ENCODE results near the gene SPEF2. TPM values are rescaled to one million over a fixed set of nuclear protein-coding genes. Genes with fewer than 3 reads are reported as not detected.

SPEF2 gene
- total RNA-seq, 4 donors from 2014 or later = 0.48 to 6.9 (median 3.2) TPM

DNA sequence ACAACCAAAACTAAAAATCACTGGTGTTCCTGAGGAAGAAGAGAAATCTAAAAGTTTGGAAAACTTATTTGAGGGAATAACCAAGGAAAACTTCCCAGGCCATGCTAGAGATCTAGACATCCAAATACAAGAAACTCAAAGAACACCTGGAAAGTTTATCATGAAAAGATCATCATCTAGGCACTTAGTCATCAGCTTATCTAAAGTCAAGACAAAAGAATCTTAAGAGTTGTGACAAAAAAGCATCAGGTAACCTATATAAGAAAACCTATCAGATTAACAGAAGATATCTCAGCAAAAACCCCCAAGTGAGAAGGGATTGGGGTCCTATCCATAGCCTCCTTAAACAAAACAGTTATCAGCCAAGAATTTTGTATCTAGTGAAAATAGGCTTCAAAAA lies 17.1 kb upstream of the SPEF2 start:
- ATAC-seq (ENCODE audit: low FRiP score) = no peak
- no peak for DNase-seq (ENCODE audit: low spot score)
- TF ChIP-seq, protein P1, sequence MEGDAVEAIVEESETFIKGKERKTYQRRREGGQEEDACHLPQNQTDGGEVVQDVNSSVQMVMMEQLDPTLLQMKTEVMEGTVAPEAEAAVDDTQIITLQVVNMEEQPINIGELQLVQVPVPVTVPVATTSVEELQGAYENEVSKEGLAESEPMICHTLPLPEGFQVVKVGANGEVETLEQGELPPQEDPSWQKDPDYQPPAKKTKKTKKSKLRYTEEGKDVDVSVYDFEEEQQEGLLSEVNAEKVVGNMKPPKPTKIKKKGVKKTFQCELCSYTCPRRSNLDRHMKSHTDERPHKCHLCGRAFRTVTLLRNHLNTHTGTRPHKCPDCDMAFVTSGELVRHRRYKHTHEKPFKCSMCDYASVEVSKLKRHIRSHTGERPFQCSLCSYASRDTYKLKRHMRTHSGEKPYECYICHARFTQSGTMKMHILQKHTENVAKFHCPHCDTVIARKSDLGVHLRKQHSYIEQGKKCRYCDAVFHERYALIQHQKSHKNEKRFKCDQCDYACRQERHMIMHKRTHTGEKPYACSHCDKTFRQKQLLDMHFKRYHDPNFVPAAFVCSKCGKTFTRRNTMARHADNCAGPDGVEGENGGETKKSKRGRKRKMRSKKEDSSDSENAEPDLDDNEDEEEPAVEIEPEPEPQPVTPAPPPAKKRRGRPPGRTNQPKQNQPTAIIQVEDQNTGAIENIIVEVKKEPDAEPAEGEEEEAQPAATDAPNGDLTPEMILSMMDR (IDR thresholded peaks at IDR 0.05) = no peak

DNA sequence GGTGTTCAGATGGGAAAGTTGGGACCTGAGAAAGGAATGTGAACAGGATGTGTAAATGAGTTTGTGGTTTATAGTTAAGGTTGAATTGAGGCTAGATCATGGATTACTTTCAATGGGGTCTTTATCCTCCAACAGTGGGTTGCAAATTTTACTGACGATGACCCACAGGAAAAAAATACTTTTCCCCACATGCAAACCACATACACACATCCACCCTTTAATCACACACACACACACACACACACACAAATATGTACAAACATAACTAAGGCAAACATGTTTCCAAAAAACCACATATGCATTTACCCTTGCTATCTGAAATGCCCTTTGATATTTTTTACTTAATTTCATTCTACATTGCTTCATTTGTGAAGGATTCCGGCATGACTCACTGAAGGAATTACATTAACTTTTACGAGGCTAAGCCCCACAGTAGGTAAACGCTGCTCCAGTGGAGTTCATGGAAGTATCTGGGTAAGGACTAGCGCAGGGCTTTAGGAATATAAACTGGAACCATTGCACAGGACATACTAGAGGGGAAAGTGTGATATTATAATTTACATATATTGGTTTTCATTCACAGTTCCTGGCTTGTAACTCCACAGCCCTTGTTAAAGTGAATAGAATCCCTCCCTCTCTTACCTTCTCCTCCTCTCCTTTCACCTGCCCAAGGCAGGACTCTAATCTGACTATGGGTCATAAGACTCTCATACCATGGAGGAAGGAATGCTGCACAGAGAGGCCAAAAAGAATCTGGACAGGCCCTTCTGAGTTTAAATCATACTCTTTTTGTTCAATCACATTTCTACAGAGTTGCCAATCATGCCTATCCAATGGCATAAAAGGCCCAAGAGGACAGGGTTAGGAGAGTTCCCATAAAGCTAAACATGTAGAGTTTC lies 8.5 kb upstream of the SPEF2 start:
- no peak for ATAC-seq (ENCODE audit: low FRiP score)
- no peak for DNase-seq (ENCODE audit: low spot score)
- TF ChIP-seq, protein P1 (IDR thresholded peaks at IDR 0.05) = no peak

DNA sequence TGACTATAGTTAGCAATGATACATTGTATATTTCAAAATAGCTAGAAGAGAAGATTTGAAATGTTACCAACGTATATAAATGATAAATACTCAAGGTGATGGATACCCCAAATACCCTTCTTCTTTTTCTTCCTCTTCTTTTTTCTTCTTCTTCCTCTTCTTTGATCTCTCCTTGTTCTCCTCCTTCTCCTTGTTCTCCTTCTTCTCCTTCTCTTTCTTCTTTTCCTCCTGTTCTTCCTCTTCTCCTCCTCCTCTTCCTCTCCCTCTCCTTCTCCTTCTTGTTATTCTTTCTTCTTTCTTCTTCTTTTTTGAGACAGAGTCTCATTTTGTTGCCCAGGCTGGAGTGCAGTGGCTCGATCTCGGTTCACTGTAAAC lies 616 bp upstream of the SPEF2 start:
- TF ChIP-seq, protein P1 (IDR thresholded peaks at IDR 0.05) = no peak

DNA sequence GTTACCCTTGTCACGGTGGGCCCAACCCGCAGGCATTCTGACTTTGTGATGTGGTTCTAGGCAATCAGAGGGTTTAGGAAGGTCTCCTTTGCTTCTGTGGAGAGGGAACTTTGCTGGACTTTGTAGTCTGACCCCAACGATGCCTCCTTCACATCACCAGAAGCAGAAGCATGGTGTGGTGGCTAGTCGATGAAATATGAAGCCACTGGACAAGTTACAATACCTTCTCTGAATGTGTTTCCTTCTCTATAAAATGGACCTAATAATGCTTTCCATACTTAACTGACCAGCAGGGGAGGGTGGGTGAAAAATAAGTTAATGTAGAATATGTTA lies 607 bp downstream of the SPEF2 start:
- DNase-seq (ENCODE audit: low spot score) (no peak), ATAC-seq (ENCODE audit: low FRiP score) (no peak)
- TF ChIP-seq, protein P1 (IDR thresholded peaks at IDR 0.05) = no peak

More for the DNA sequence above, 616 bp upstream of the SPEF2 start:
- no peak for ATAC-seq (ENCODE audit: low FRiP score)
- DNase-seq (ENCODE audit: low spot score) = no peak

DNA sequence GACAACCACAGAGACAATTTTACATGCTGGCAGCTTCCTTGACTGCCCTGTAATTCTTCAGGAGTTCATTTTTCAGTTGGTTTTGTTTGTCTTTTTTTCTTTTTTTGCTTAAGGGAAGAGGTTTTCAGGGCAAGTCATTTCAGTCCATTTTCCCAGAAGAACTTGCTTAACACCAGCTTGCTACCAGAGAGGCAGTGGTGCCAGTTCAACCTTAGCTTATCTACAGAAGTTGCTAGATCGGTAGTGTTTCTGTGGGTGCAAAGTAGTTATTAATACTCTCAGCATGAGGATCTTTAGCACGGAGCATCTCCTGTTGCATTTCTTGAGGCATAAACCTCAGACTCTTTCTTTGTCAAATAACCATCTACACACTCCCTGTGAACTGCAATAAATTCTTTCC lies 1.1 kb downstream of the SPEF2 start:
- ATAC-seq (ENCODE audit: low FRiP score) (no peak), DNase-seq (ENCODE audit: low spot score) (no peak)
- TF ChIP-seq, protein P1 (IDR thresholded peaks at IDR 0.05) = no peak

DNA sequence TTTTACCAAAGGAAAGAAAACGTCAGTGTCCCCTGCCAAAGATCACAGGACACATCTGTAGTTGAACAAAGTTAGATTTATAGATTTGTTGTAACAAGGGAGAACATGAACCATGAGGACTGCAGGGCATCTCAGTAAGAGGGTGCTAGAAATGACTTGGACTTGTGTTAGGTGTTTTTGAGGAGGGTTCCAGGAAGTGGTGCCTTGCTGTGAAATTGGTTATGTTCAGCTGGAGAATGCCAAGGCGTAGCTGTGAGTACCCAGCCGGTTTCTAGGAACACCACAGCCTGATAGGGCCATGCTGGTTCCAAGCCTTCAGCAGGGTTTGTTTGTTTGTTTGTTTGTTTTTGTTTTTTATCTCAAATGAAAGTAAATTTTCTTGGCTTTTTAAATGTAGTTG lies 5.3 kb downstream of the SPEF2 start:
- ATAC-seq (ENCODE audit: low FRiP score) = no peak
- TF ChIP-seq, protein P1 (IDR thresholded peaks at IDR 0.05) = no peak
- no peak for DNase-seq (ENCODE audit: low spot score)

DNA sequence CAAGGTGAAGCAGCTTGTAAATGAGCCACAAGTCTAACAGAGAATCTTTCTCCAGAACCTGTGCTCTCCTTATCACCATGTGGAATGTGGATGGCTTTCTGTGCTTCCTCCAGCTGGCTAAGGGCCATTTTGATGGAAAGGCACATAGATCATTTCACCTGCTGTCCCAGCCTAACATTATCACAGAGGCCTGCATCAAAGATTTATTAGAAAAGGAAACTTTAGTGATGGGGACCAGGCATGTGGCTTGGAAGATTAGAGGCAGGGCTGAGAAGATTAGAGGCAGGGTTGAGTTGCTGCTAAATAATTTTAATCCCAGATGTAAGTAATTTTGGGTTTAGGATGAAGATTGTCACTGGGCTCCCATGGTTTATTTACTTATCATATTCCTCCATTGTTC lies 6.3 kb downstream of the SPEF2 start:
- TF ChIP-seq, protein P1 (IDR thresholded peaks at IDR 0.05) = no peak
- DNase-seq (ENCODE audit: low spot score) (no peak), ATAC-seq (ENCODE audit: low FRiP score) (no peak)
